DLD1 (cell line): ENCODE measurements around the gene YJEFN3.

Experiments
- in situ Hi-C: cut with HindIII; loops from 2 replicates; pipeline ENCODE4 v1.10.0; 2017; ENCODE audit warnings: low sequenced_read_pairs

YJEFN3 gene

GRCh38 chr19:19575411-19575810 lies 46.7 kb downstream of the YJEFN3 start:
- in situ Hi-C loops = no loop called here

GRCh38 chr19:19578252-19578651 lies 49.5 kb downstream of the YJEFN3 start:
- in situ Hi-C loops = no loop called here

- in situ Hi-C loops = no loop called here
Observed at GRCh38 chr19:19579533-19580361, 51.0 kb downstream of the YJEFN3 start.

GRCh38 chr19:19580418-19580817 lies 51.7 kb downstream of the YJEFN3 start:
- in situ Hi-C loops = no loop called here

- in situ Hi-C loops = no loop called here
Observed at GRCh38 chr19:19581391-19581790, 52.7 kb downstream of the YJEFN3 start.

GRCh38 chr19:19582471-19582870 lies 53.8 kb downstream of the YJEFN3 start:
- in situ Hi-C loops = no loop called here

- in situ Hi-C loops = no loop called here
Observed at GRCh38 chr19:19584356-19584755, 55.6 kb downstream of the YJEFN3 start.
